Right lobe of liver (tissue), 4 donors: ENCODE results near the gene MEGF9.

Experiments used
- CTCF ChIP-seq, 4 donors: fragments of 200-600 bp in 3 of 4; fragments of 450-650 bp in 1 of 4; IDR thresholded peaks; one replicate each; pipeline versions ENCODE4 v1.5.1 to v1.8.0; 2016 to 2022; ENCODE audit warnings: antibody characterized with exemption in 4 of 4, mild to moderate bottlenecking in 2 of 4
- POLR2A ChIP-seq: fragments of 450-650 bp; IDR thresholded peaks from one replicate; pipeline ENCODE4 v1.6.1; 2017; ENCODE audit warnings: antibody characterized with exemption, mild to moderate bottlenecking
- donor health status: DM: no; HTN: no; CAD: no.
- donor health status: DM: no; HTN: no; CAD: no.
- donor health status: DM: no; HTN: yes; CAD: no.

GRCh38 chr9:120569556-120569955, 144.7 kb downstream of the MEGF9 start:
- TF ChIP-seq CTCF (IDR thresholded peaks at IDR 0.05): peak in 1 of 4 donors; percentile 8
- TF ChIP-seq POLR2A: no peak
